ENCODE data around the gene HTT. TPM values are rescaled to one million over a fixed set of nuclear protein-coding genes. Genes with fewer than 3 reads are reported as not detected.
A peak's percentile ranks its signal among the peaks of the same experiment; 100 is the strongest.

HTT gene
- total and polyA plus RNA-seq, 9 of the 15 experiments (the other 6 are each of a cell fraction or from before 2014, with no cell fraction given) = 0.66 to 31.6 (median 14.7) TPM

- Histone ChIP-seq H3K9me1 (ENCODE audit: control insufficient read depth, insufficient read depth, low read length) (no peaks in the 10 kb centered on the region), H3K36me3 (ENCODE audit: control insufficient read depth, insufficient read depth, low read length) (peaks cover 7% of the 10 kb centered on the region; the same call in 1 of the 3 replicates), H3K79me2 (ENCODE audit: control insufficient read depth, insufficient read depth, low read length) (no peaks in the 10 kb centered on the region), H3K9me3 (replicated peaks; ENCODE audit: control insufficient read depth, insufficient read depth, low read depth, low read length) (no peaks in the 10 kb centered on the region), H3K9ac (ENCODE audit: insufficient read depth in 1 of 2, low read depth in 2 of 2, low read length in 2 of 2) (no peak overlapping the region), H3K4me3 (no peak overlapping the region), H2AFZ (ENCODE audit: low read depth, low read length) (no peak overlapping the region), H3K4me2 (ENCODE audit: insufficient read depth, low read length) (no peak overlapping the region), H3K27me3 (ENCODE audit: control insufficient read depth in 2 of 2, insufficient read depth in 2 of 2, low read length in 2 of 2) (no peaks in the 10 kb centered on the region), H3K27ac (ENCODE audit: extremely low read depth, low read depth, low read length) (no peak overlapping the region), H4K20me1 (replicated peaks; ENCODE audit: control insufficient read depth, insufficient read depth, low read length) (no peaks in the 10 kb centered on the region), H3K4me1 (replicated peaks in 1 of 2; ENCODE audit: control insufficient read depth in 2 of 2, insufficient read depth in 2 of 2, low read length in 2 of 2) (peaks cover 3 to 4% of the 10 kb centered on the region in 2 experiments; a peak in 3 of 5 replicates)
- ATAC-seq (peak; percentile 37; the same call in 2 of the 3 replicates), FAIRE-seq (peak; percentile 42), DNase-seq (ENCODE audit: extremely low read depth in 1 of 4, low spot score in 3 of 4) (peak in 3 of 4 experiments; percentile 14 to 45 (median 26))
- ChIA-PET POLR2A (interaction anchor here (0.7 to 1.3 kb wide), 2 partner anchors 9 to 74 kb away, joined by 3 read pairs; no protein-coding TSS in a partner anchor), CTCF (ENCODE audit: low intra/inter-chr PET ratio) (interaction anchor here (0.6 kb wide), 1 partner anchor 529 kb away, joined by 3 read pairs; no protein-coding TSS in a partner anchor)
- WGBS (ENCODE audit: insufficient coverage, low coverage, missing lambda C conversion rate) = 17% methylated on average over 3 of the region's 3 CpGs
- in situ Hi-C loops (cut with MboI) (no loop called here), intact Hi-C loops (cut with micrococcal nuclease) (no loop called here)
- BruUV-seq (replicated peaks) = no TSS peak
- TF ChIP-seq NEUROD1 (IDR thresholded peaks at IDR 0.05; ENCODE audit: borderline replicate concordance, low read depth, low read length, partially characterized antibody) = no peak
- no peak for TF ChIP-seq RHOXF2B (CRISPR knock-in tag; conservative IDR thresholded peaks at IDR 0.05)
- TF ChIP-seq SRSF3 (IDR thresholded peaks at IDR 0.05; ENCODE audit: insufficient read depth, low read length) = no peak
- TF ChIP-seq ZFX (CRISPR knock-in tag; IDR thresholded peaks at IDR 0.05) = no peak
- TF ChIP-seq LARP7 (IDR thresholded peaks at IDR 0.05) = no peak
- TF ChIP-seq ATF2 (CRISPR knock-in tag; IDR thresholded peaks at IDR 0.05) = no peak
- no peak for TF ChIP-seq ZHX1 (conservative IDR thresholded peaks at IDR 0.05; ENCODE audit: low read length)
- peak; percentile 51; the same call in 1 of the 2 replicates for TF ChIP-seq TAL1 (IDR thresholded peaks at IDR 0.05)
- TF ChIP-seq DNMT1 (IDR thresholded peaks at IDR 0.05) = no peak
- TF ChIP-seq FOXA1 (IDR thresholded peaks at IDR 0.05; ENCODE audit: borderline replicate concordance) = no peak
- TF ChIP-seq TCF3 (CRISPR knock-in tag; IDR thresholded peaks at IDR 0.05) = peak; percentile 54
- TF ChIP-seq CCAR2 (IDR thresholded peaks at IDR 0.05; ENCODE audit: low read depth, low read length) = no peak
- TF ChIP-seq CBFA2T3 (IDR thresholded peaks at IDR 0.05) = peak; percentile 84
- no peak for TF ChIP-seq NFYB (IDR thresholded peaks at IDR 0.05; ENCODE audit: extremely low read depth, insufficient read length)
- TF ChIP-seq JUND (IDR thresholded peaks at IDR 0.05; ENCODE audit: borderline replicate concordance, low read depth, low read length) = 0 out of 2 replicates have a peak, but pooled peaks have one; percentile 12
- no peak for TF ChIP-seq JUND (tag; IDR thresholded peaks at IDR 0.05; ENCODE audit: borderline replicate concordance, low read depth, low read length)
- TF ChIP-seq NCOR1 (IDR thresholded peaks at IDR 0.05) = peak; percentile 56; the same call in 1 of the 2 replicates
- no peak for TF ChIP-seq ZNF282 (CRISPR knock-in tag; IDR thresholded peaks at IDR 0.05)
- TF ChIP-seq HLTF (IDR thresholded peaks at IDR 0.05) = no peak
- TF ChIP-seq ZFPM2 (CRISPR knock-in tag; IDR thresholded peaks at IDR 0.05) = no peak
- no peak for TF ChIP-seq SRSF9 (IDR thresholded peaks at IDR 0.05; ENCODE audit: borderline replicate concordance, low read depth, low read length)
- TF ChIP-seq SP2 (IDR thresholded peaks at IDR 0.05; ENCODE audit: extremely low read depth, low read depth, low read length, poor library complexity, severe bottlenecking) = no peak
- TF ChIP-seq KAT7 (CRISPR knock-in tag; IDR thresholded peaks at IDR 0.05; ENCODE audit: borderline replicate concordance) = no peak
These were observed 93.5 kb downstream of the HTT start for GRCh38 chr4:3168029-3168428.
